ENCODE data around the gene SLC22A12.

SLC22A12 gene

GRCh38 chr11:64546176-64546575 is 44.8 kb upstream of the SLC22A12 start:
- no peaks in the 10 kb centered on the region for H3K36me3 ChIP-seq
- no peak overlapping the region for H3K4me3 ChIP-seq
- no peak overlapping the region for H3K27ac ChIP-seq
- H3K9me3 ChIP-seq = no peaks in the 10 kb centered on the region
- no peak for TF ChIP-seq CTCF (IDR thresholded peaks at IDR 0.05)
- no peak for DNase-seq
- peaks cover 0 to 27% of the 10 kb centered on the region in 2 donors for H3K27me3 ChIP-seq
- intact Hi-C loops (cut with DNase I; ENCODE audit: low total_unique reads) = no loop called here
- no peaks in the 10 kb centered on the region for H3K4me1 ChIP-seq

GRCh38 chr11:64546600-64546999 is 44.4 kb upstream of the SLC22A12 start:
- no peak overlapping the region for H3K27ac ChIP-seq
- peaks cover 0 to 27% of the 10 kb centered on the region in 2 donors for H3K27me3 ChIP-seq
- no peak overlapping the region for H3K4me3 ChIP-seq
- H3K9me3 ChIP-seq = no peaks in the 10 kb centered on the region
- no peaks in the 10 kb centered on the region for H3K36me3 ChIP-seq
- intact Hi-C loops (cut with DNase I; ENCODE audit: low total_unique reads) = no loop called here
- H3K4me1 ChIP-seq = no peaks in the 10 kb centered on the region
- DNase-seq = no peak
- no peak for TF ChIP-seq CTCF (IDR thresholded peaks at IDR 0.05)

- no peak for TF ChIP-seq CTCF (IDR thresholded peaks at IDR 0.05)
- DNase-seq = no peak
- Histone ChIP-seq H3K4me3 (no peak overlapping the region), H3K27me3 (peaks cover 0 to 21% of the 10 kb centered on the region in 2 donors), H3K4me1 (peaks cover 0 to 14% (median 7%) of the 10 kb centered on the region in 4 donors), H3K9me3 (no peaks in the 10 kb centered on the region), H3K36me3 (no peaks in the 10 kb centered on the region), H3K27ac (no peak overlapping the region)
- intact Hi-C loops (cut with DNase I; ENCODE audit: low total_unique reads) = loop anchor here (5.0 kb wide), 1 partner anchor 172 kb away; the partner anchor contains the start of gene NRXN2
These were observed 41.1 kb upstream of the SLC22A12 start for GRCh38 chr11:64549969-64550368.

- H3K9me3 ChIP-seq = no peaks in the 10 kb centered on the region
- H3K27ac ChIP-seq = peak overlapping the region in 1 of 2 donors; percentile 56
- H3K36me3 ChIP-seq = no peaks in the 10 kb centered on the region
- H3K4me1 ChIP-seq = peaks cover 0 to 22% (median 9%) of the 10 kb centered on the region in 4 donors
- peak; percentile 95 to 98 for TF ChIP-seq CTCF (IDR thresholded peaks at IDR 0.05)
- peaks cover 0 to 3% of the 10 kb centered on the region in 2 donors for H3K27me3 ChIP-seq
- intact Hi-C loops (cut with DNase I; ENCODE audit: low total_unique reads) = loop anchor here (2.0 to 5.0 kb wide), 2 partner anchors 101 to 169 kb away; partner anchors contain the start of gene NRXN2
- DNase-seq = peak; percentile 57 to 80
- H3K4me3 ChIP-seq = no peak overlapping the region
These were observed 37.3 kb upstream of the SLC22A12 start for GRCh38 chr11:64553554-64554201.

- Histone ChIP-seq H3K36me3 (no peaks in the 10 kb centered on the region), H3K27me3 (peaks cover 0 to 25% of the 10 kb centered on the region in 2 donors), H3K4me1 (peaks cover 0 to 22% (median 9%) of the 10 kb centered on the region in 4 donors), H3K4me3 (no peak overlapping the region), H3K9me3 (no peaks in the 10 kb centered on the region), H3K27ac (no peak overlapping the region)
- DNase-seq = no peak
- intact Hi-C loops (cut with DNase I; ENCODE audit: low total_unique reads) = no loop called here
- no peak for TF ChIP-seq CTCF (IDR thresholded peaks at IDR 0.05)
These were observed 34.8 kb upstream of the SLC22A12 start for GRCh38 chr11:64556044-64556720.
